SH-SY5Y (cell line): ENCODE results near the gene RFNG.

ENCODE experiments used
- GATA2 ChIP-seq: IDR thresholded peaks from 2 replicates; pipeline ENCODE4 v1.6.1; 2011; ENCODE audit warnings: mild to moderate bottlenecking, low read depth, low read length
- GATA3 ChIP-seq: IDR thresholded peaks from 2 replicates; pipeline ENCODE4 v1.6.1; 2011; ENCODE audit warnings: low read depth, mild to moderate bottlenecking, low read length, moderate library complexity

Gene RFNG

DNA sequence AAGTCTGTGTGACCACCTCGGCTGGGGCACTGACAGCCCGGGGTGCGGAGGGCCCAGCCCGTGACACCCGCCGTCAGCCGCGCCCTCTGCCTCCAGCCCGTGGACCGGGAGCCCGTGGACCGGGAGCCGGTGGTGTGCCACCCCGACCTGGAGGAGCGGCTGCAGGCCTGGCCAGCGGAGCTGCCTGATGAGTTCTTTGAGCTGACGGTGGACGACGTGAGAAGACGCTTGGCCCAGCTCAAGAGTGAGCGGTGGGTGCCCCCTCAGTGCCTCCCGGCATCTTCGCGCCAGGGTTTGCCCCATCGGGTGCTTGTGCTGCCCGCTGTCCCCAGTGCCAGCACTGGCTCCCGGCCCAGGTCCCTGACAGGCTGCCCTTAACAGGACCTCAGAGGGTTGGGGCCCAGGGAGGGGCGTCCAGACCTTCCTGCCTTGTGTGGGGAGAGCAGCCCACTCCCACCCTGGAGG is 42.6 kb downstream of the RFNG start:
- no peak for TF ChIP-seq GATA3
- no peak for TF ChIP-seq GATA2

DNA sequence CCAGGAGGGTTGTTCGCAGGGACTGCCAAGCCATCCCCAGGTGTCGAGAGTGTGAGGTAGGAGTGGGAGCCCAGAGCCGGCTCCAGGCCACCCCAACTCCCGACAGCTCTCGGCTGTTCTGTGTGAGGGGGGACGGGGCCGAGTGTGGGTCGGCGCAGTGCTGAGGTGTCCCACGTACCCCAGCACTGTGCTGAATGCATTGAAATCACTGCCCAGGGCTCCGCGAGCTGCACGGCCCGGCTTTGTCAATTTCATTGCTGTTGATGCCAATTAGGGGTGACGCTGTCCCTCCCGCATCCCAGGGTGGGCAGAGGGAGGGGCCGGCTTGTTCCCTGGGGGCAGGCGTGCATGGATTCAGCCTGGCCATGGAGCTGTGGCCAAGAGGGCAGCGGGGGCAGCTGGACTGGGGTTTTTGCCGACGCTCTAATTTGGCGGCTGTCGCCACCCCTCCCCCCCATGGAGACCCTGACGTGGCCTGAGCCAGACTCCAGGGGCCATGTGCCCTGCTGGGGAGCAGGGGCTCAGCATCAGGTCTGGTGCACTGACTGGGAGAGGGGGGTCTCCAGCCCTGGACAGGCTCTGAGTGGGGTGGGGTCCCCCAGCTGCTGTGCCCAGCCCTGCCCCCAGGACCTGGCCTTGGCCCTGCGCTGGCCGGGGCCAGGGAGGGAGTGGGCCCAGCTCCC is 43.2 kb downstream of the RFNG start:
- TF ChIP-seq GATA3 = no peak
- TF ChIP-seq GATA2 = no peak

DNA sequence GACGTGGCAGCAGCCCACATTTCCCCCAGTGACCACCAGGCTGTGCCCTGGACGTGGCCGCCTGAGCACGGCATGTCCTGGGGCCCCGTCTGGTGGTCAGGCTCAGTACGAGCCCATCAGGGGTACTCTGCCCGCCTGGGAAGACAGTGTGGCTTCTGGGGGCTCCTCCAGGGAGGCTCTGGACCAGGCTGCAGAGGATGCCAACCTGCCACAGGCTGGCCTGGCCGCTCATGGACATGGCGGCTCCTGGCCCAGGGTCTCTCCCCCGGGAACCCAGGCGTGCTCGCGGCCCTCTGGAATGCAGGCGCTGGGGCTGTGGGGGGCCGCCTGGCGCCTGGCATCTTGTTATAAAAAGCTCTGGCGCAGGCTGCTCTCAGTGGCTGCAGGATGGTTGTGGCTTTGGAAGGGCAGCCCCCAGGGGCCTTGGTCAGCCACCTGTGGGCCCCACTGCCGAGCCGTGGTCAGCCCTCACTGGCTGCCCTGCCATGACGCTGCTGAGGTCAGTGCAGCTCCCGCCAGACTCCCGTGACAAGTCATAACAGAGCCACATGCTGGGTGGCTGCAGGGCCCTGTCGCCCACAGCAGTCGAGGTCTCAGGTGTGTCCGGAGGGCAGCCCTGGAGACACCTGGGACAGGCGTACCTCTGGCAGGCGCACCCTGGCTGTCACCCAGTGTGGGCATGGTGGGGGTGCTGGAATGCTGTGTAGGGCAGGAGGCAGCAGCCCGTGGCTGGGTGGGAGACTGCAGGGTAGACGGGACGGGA is 43.9 kb downstream of the RFNG start:
- TF ChIP-seq GATA2 (no peak), GATA3 (no peak)

DNA sequence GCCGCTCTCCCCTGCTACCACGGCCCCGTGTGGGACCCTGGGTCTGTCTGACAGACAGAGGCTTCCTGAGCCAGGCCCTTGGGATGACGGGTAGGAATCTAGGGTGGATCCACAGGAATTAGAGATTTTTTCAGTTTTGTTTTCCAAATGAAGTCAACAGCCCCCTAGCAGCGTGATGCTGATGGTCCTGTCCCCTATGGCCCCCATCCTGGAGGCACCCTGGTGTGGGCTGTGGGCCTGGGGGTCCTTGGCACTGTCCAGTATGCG is 44.5 kb downstream of the RFNG start:
- TF ChIP-seq GATA3 (no peak), GATA2 (no peak)

DNA sequence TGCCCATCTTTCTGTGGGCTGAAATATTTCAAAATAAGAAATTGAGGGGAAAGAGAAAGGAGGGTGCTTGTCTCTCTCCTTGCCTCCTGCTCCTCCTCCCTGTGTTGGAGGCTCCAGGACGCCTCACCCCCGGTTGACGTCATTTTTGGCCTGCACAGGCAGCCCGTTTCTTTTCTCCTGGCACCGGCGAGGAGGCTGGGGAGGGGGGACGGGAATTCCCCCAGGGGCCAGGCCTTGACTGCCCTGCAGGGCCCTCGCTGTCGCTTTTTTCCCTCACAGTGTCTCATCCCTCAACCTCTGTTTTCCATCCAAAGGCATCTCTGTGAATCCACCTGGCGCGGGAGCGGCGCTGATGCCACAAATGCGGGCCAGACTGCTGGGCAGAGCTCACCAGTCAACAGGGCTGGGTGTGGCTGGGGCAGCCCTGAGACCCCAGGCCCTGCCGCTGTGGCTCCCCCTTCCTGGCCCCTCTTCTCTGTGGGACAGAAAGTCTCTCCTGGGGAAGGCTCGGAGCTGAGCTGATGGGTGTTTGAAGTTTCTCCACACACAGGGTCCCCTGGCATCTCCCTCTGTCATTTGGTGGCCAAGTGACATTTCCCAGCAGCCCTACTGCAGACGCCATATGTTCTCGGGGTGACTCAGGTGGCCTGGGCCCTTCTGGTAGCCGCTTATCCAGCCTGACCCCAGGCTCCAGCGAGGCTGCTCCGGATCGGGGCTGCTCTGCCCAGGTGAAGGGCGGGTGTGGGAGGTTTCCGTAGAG is 45.0 kb downstream of the RFNG start:
- TF ChIP-seq GATA2 (no peak), GATA3 (no peak)

DNA sequence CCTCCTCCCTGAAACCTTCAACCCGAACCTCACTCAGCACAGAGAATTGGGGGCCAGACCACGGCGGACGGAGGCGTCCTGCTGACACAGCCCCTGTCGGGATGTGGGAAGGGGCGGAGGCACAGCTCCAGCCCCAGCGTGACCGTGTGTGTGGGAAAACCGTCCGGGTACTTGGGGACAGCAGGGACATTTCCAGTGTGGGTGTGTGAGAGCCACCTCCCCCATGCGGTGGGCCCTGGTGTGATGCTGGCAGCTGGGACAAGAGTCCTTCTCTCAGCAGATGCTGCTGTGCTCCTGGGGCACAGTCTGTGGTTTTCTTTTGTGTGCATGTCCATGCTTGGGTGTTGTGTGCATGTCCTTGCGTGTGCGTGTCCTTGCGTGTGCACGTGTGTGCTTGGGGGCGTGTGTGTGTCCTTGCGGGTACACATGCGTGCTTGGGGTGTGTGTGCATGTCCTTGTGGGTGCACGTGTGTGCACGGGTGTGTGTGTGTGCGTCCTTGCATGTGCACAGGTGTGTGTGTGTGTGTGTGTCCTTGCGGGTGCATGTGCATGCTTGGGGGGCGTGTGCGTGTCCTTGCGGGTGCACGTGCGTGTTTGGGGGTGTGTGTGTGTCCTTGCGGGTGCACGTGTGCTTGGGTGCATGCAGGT is 45.8 kb downstream of the RFNG start:
- no peak for TF ChIP-seq GATA3
- no peak for TF ChIP-seq GATA2

DNA sequence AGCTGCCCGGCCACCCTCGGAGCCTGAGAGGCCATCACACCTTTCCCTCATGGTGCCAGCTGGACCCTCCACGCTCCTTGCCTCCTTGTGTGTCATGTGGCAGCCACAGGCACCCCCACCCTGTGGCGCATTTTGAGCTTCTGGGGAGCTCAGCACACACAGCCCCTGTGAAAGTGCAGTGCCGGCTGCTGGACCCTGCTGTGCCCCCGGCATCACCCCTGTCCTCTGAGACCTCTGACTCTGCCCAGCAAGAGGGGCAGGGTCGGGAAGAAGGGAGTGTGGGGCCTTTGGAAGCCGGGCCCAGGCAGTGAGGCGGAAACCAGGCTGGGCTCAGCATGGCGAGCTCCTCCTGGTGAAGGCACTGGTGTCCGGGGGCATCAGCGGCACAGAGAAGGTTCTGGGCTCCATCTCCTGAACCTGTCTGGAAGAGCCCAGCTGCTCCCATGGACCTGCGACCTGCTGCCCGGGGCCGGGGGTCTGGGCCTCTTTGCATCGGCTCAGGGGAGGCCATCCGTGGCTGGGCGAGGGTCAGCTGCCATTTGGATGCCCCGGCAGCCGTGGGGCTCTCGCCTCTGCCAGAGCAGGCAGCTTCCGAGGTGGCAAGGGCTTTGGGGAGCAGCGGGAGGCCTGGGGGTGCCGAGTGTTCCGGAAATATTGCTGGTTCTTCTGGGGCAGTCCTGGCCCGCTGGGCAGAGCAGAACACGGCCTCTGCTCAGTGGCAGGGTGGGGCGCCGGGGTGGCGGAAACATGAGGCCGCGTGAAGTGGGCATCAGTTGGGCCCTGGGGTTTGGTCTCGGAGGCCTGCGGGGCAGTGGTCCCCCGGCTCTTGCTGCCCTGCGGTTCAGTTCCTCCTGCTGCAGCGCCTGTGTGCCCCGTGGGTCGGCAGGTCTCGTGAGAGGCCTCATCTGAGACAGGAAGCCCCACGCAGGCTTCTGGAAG is 46.8 kb downstream of the RFNG start:
- no peak for TF ChIP-seq GATA2
- no peak for TF ChIP-seq GATA3

DNA sequence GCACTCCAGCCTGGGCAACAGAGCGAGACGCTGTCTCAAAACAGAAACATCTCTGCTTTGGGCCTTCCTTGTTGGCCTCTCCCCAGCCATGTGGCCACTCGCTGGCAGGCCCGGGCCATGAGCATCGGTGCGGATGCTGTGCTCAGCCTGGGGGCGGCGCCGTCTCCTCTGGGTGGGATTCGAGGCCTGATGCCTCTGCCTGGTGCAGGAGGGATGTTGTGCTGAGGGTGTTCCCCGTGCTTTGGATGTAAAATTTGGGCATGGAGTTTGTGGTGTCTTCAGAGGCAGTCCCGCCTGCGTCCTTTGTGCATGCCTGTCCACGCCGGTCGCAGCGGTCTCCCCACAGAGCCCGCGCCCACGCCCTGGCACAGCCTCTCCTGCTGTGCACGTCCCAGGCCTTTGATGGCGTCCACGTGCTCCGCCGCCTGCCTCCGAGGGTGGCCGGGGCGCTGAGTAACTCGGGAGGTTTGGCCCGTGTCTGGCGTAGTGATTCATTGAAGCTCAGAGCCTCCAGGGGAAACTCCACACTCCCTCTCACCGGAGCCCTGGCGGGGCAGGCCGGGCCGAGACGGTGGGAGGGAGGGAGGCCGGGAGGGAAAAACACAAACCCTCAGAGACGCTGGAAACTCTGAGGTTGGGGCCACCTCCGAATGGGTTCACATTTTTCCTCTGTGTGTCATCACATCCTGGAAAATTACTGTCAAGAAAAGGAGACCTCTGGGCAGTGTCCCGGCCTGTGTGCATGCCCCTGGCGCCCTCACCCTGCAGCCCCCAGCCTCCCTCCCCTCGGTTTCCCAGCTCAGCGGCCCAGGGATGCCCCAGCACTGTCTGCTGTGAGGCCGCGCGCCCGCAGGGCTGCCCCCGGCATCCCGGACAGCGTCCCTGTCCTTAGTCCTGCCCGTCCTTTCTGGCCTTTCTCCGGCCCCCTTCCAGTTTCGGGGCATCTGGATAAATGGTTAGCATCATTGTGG is 47.9 kb downstream of the RFNG start:
- TF ChIP-seq GATA2 (no peak), GATA3 (no peak)

DNA sequence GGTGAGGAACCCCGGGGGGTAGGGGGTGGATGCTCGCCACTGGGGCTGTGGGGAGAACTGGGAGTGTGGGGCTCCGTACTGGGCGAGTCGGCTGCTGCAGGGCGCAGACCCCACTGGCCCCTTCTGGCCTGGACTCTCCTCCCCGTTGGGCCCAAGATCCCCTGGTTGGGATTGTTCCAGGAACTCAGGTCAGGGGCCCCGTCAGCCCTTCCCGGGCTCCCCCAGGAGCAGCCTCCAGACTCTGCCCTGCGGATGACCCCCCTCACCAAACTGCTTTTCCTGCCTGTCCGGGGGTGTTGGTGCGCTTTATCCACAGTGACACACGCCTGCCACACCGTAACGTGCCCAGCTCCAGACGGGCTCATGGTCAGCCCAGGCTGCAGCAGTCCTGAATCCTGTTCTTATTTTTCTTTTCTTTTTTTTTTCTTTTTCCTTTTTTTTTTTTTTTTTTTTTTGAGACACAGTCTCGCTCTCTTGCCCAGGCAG is 50.0 kb downstream of the RFNG start:
- TF ChIP-seq GATA2 (no peak), GATA3 (no peak)

DNA sequence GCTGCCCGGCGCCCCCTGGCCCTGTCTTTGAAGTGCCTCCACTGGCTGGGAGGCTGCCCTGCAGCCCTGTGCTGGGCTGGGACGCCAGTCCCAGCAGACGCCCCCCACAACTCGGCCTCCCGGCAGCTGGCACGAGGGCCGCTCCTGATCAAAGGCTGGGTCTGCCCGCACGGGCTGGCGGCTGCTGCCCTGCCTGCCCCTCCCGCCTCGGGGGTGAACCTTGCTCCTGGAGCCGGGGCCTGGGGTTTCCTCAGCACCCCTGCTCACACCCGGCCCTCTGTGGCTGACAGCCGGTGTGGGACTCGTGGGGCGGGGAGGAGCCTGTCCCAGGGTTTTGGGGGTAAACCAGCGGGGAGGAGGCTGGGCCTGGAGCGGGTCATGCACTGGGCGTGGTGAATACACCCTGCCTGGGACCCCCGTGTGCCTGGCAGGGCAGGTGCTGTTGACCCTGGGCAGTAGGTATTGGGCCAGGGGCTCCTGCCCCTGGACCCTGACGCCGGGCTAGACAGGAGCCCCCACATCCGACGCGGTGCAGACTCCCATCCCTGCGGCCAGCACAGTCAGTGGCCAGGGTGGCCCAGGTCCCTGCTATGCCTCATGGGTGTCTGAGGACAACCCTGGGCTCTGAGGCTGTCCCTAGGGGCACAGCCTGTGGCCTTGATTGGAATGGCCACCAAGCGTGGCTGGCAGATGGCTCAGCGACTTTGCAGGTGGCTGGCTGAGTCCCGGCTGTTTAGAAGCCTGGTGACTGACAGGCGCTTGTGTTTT is 50.6 kb downstream of the RFNG start:
- no peak for TF ChIP-seq GATA3
- no peak for TF ChIP-seq GATA2

DNA sequence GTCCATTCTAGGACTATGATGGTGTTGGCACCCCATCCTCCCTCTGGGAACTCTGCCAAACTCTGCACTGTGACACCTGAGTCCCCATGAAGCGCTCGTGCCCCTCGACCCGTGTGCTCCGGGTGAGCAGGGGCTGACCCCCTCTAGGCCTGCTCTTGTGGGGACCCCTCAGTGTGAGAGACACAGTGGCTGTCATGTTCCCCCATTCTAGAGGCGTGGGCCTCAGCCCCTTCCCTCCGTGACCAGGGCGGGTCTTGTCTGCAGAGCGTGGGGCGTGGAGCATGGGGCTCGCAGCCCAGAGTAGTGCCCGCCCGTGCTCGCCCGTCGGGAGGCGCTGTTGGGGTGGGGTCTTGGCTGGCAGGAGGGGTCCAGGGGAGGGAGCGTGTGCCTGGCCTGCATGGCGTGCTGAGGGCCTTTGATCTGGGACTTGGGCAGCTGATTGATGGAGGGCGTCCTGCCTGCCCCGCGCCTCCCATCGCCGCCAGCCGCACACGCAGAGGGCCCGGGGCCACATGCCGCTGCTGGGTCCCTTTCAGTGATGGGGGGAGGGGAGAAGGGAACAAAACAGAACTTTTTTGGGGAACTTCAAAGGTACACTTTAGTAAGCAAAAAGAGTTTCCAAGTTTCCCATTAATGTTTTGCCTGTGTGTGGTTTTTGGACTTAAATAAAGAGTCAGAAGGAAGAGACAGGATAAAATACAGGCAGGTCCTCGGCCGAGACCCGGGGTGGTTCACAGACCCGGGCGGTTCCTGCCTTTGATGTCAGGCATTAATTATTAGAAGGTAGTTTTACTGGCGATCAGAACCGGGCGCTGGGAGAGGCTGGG is 51.4 kb downstream of the RFNG start:
- TF ChIP-seq GATA3 (no peak), GATA2 (no peak)
